ENCODE measurements around the gene HDAC9. TPM values are rescaled to one million over a fixed set of nuclear protein-coding genes. Genes with fewer than 3 reads are reported as not detected.

The HDAC9 gene
- total RNA-seq, 2 experiments from 2014 or later, result 1.5 to 3.0 TPM

- CTCF ChIA-PET, result interaction anchor here (0.7 kb wide), 1 partner anchor 18 kb away, joined by 3 read pairs; no protein-coding TSS in a partner anchor
- Mint-ChIP-seq H3K4me3 (no peak overlapping the region), H3K27ac (no peak overlapping the region), H3K4me1 (ENCODE audit: low read depth) (peaks cover 3% of the 10 kb centered on the region), H3K27me3 (no peaks in the 10 kb centered on the region), H3K9me3 (no peaks in the 10 kb centered on the region), H3K36me3 (ENCODE audit: low read depth) (no peaks in the 10 kb centered on the region)
- no peak for TF ChIP-seq CTCF (IDR thresholded peaks at IDR 0.05)
- intact Hi-C loops (cut with micrococcal nuclease), result no loop called here
- POLR2A ChIA-PET, result no interaction called here
- no peak for DNase-seq
- ATAC-seq, result no peak
Observed at GRCh38 chr7:18513343-18513742, 17.8 kb downstream of the HDAC9 start.

- ATAC-seq, result no peak
- TF ChIP-seq CTCF (IDR thresholded peaks at IDR 0.05), result no peak
- H3K27me3 Mint-ChIP-seq, result no peaks in the 10 kb centered on the region
- H3K36me3 Mint-ChIP-seq (ENCODE audit: low read depth), result no peaks in the 10 kb centered on the region
- no peak overlapping the region for H3K27ac Mint-ChIP-seq
- ChIA-PET CTCF (no interaction called here), POLR2A (no interaction called here)
- DNase-seq, result no peak
- H3K4me1 Mint-ChIP-seq (ENCODE audit: low read depth), result no peaks in the 10 kb centered on the region
- H3K9me3 Mint-ChIP-seq, result no peaks in the 10 kb centered on the region
- intact Hi-C loops (cut with micrococcal nuclease), result no loop called here
- H3K4me3 Mint-ChIP-seq, result no peak overlapping the region
Observed at GRCh38 chr7:18515067-18515466, 19.5 kb downstream of the HDAC9 start.

GRCh38 chr7:18517646-18518045 is 22.1 kb downstream of the HDAC9 start:
- Mint-ChIP-seq H3K27ac (no peak overlapping the region), H3K9me3 (no peaks in the 10 kb centered on the region), H3K27me3 (no peaks in the 10 kb centered on the region), H3K4me3 (no peak overlapping the region), H3K36me3 (ENCODE audit: low read depth) (no peaks in the 10 kb centered on the region), H3K4me1 (ENCODE audit: low read depth) (no peaks in the 10 kb centered on the region)
- intact Hi-C loops (cut with micrococcal nuclease), result no loop called here
- no peak for TF ChIP-seq CTCF (IDR thresholded peaks at IDR 0.05)
- ChIA-PET POLR2A (no interaction called here), CTCF (no interaction called here)
- DNase-seq, result no peak
- ATAC-seq, result no peak

- H3K4me1 Mint-ChIP-seq (ENCODE audit: low read depth), result no peaks in the 10 kb centered on the region
- no peak overlapping the region for H3K27ac Mint-ChIP-seq
- intact Hi-C loops (cut with micrococcal nuclease), result no loop called here
- ChIA-PET POLR2A (no interaction called here), CTCF (no interaction called here)
- H3K27me3 Mint-ChIP-seq, result no peaks in the 10 kb centered on the region
- H3K9me3 Mint-ChIP-seq, result no peaks in the 10 kb centered on the region
- DNase-seq, result no peak
- H3K36me3 Mint-ChIP-seq (ENCODE audit: low read depth), result no peaks in the 10 kb centered on the region
- no peak for TF ChIP-seq CTCF (IDR thresholded peaks at IDR 0.05)
- no peak overlapping the region for H3K4me3 Mint-ChIP-seq
- no peak for ATAC-seq
Observed at GRCh38 chr7:18518555-18518954, 23.0 kb downstream of the HDAC9 start.

GRCh38 chr7:18520450-18521235 is 25.1 kb downstream of the HDAC9 start:
- intact Hi-C loops (cut with micrococcal nuclease), result no loop called here
- ATAC-seq, result no peak
- no peak for DNase-seq
- POLR2A ChIA-PET, result no interaction called here
- no peak for TF ChIP-seq CTCF (IDR thresholded peaks at IDR 0.05)
- Mint-ChIP-seq H3K27ac (no peak overlapping the region), H3K4me3 (no peak overlapping the region), H3K36me3 (ENCODE audit: low read depth) (no peaks in the 10 kb centered on the region), H3K27me3 (no peaks in the 10 kb centered on the region), H3K4me1 (ENCODE audit: low read depth) (no peaks in the 10 kb centered on the region), H3K9me3 (no peaks in the 10 kb centered on the region)
- CTCF ChIA-PET, result no interaction called here

Measured in activated CD8-positive, alpha-beta T cell treated with anti-CD3 and anti-CD28 coated beads for 36 hours (primary cell).